Small intestine (tissue), 7 donors: ENCODE data around the gene NOL11. TPM values are rescaled to one million over a fixed set of nuclear protein-coding genes. Genes with fewer than 3 reads are reported as not detected.
"Not testable (repeated sequence)": the region's sequence is repeated elsewhere in the genome, so short reads cannot be mapped to it uniquely, and the experiment has no call there.

Experiments
- DNase-seq, 2 donors: peaks; one replicate each; pipeline versions ENCODE4 v3.0.0 to v3.0.0-alpha.2; 2013
- FAIRE-seq: peaks from 2 replicates; lab custom pipeline; 2012; peaks lifted over from hg19 to GRCh38; lab: Jason Lieb, UNC
- H3K27ac ChIP-seq, 3 donors: one replicate each; pipeline ENCODE4 v1.5.1; 2013; ENCODE audit warnings: low read length in 2 of 3, mild to moderate bottlenecking in 2 of 3, control low read depth in 1 of 3, inconsistent platforms in 1 of 3, low read depth in 1 of 3, moderate library complexity in 1 of 3
- H3K27me3 ChIP-seq, 3 donors: one replicate each; pipeline ENCODE4 v1.6.1; 2013; ENCODE audit warnings: low read length in 3 of 3, inconsistent platforms in 1 of 3; ENCODE audit not compliant: control insufficient read depth in 3 of 3, insufficient read depth in 3 of 3
- H3K36me3 ChIP-seq, 3 donors: one replicate each; pipeline ENCODE4 v1.6.1; 2013; ENCODE audit warnings: low read length in 3 of 3, inconsistent platforms in 1 of 3, low read depth in 1 of 3, mild to moderate bottlenecking in 1 of 3, moderate library complexity in 1 of 3; ENCODE audit not compliant: control insufficient read depth in 3 of 3, insufficient read depth in 2 of 3
- H3K4me1 ChIP-seq, 3 donors: one replicate each; pipeline ENCODE4 v1.6.1; 2013; ENCODE audit warnings: low read length in 2 of 3, inconsistent platforms in 1 of 3, low read depth in 1 of 3, mild to moderate bottlenecking in 1 of 3, moderate library complexity in 1 of 3; ENCODE audit not compliant: control insufficient read depth in 3 of 3, insufficient read depth in 2 of 3
- H3K4me3 ChIP-seq, 3 donors: one replicate each; pipeline ENCODE4 v1.5.1; 2013; ENCODE audit warnings: low read length in 3 of 3, control low read depth in 1 of 3, inconsistent platforms in 1 of 3, low read depth in 1 of 3, mild to moderate bottlenecking in 1 of 3, moderate library complexity in 1 of 3
- H3K9me3 ChIP-seq, 2 donors: one replicate each; pipeline ENCODE4 v1.6.1; 2013; ENCODE audit warnings: low read depth in 1 of 2, low read length in 1 of 2; ENCODE audit not compliant: control insufficient read depth in 2 of 2, insufficient read depth in 1 of 2
- WGBS, 3 donors: extraction: QIAGEN DNeasy Blood & Tissue Kit; methylation state at CpG; one replicate each; pipeline ENCODE4 v1.1.7; 2013; 5-methylcytosine and 5-hydroxymethylcytosine counted together
- polyA plus RNA-seq, 4 donors: library from polyadenylated mRNA; stranded (reverse) in 3 of 4; unstranded in 1 of 4; fragments of 200-250 nt in 3 of 4; fragments of 120-200 nt in 1 of 4; gene quantifications; one replicate each; pipeline versions ENCODE4 v1.2.1 to v1.2.3, GENCODE V29; 2013
- donor health status: healthy with polysubstance abuse.
- donor health status: control.
- donor health status: control.
- donor health status: Bipolar disorder and iron deficiency.
- donor health status: healthy.

Gene NOL11
- polyA plus RNA-seq, 4 donors = 21.7 to 46.5 (median 24.7) TPM

DNA sequence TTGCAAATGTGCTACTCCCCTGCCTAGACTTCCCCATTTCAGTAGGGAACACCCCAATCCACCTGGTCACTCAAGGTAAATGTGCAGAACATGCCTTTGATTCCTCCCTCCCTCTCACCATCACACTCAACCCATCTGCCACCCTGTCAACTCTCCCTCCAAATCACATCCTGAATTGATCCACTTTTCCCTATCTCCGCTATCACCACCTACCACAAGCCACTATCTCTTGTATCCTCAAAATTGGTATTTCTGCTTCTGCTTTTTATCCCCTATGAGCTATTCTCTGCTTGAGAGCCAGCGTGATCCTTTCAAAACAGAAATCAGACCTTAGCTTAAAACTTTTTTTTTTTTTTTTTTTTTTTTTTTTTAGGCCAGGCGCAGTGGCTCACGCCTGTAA, 5.4 kb upstream of the NOL11 start:
- no peak overlapping the region for H3K27ac ChIP-seq
- no peaks in the 10 kb centered on the region for H3K36me3 ChIP-seq
- no peaks in the 10 kb centered on the region for H3K27me3 ChIP-seq
- H3K9me3 ChIP-seq = no peaks in the 10 kb centered on the region
- no peaks in the 10 kb centered on the region for H3K4me1 ChIP-seq
- DNase-seq (no peak), FAIRE-seq (no peak)
- WGBS, 3 donors = 90 to 98% (median 97%) methylated on average over 4 of the region's 4 CpGs
- H3K4me3 ChIP-seq = no peak overlapping the region

DNA sequence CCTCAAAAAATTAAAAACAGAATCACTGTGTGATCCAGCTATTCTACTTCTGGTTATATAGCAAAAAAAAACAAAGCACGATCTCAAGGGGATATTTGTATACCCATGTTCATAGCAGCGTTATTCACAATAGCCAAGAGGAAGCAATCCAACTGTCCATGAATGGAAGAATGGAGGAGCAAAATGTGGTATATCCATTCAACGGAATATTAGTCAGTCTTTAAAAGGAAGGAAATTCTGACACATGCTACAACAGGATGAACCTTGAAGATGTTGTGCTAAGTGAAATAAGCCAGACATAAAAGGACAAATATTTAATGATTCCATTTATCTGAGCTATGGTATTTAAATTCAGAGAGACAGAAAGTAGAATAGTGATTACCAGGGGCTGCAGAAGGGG, 4.6 kb upstream of the NOL11 start:
- H3K36me3 ChIP-seq = no peaks in the 10 kb centered on the region
- H3K27ac ChIP-seq = no peak overlapping the region
- H3K9me3 ChIP-seq = no peaks in the 10 kb centered on the region
- H3K4me3 ChIP-seq = no peak overlapping the region
- no peak for FAIRE-seq
- H3K4me1 ChIP-seq = no peaks in the 10 kb centered on the region
- DNase-seq = no peak
- no peaks in the 10 kb centered on the region for H3K27me3 ChIP-seq
- 94 to 95% (median 94%) methylated on average over 3 of the region's 3 CpGs for WGBS, 3 donors

DNA sequence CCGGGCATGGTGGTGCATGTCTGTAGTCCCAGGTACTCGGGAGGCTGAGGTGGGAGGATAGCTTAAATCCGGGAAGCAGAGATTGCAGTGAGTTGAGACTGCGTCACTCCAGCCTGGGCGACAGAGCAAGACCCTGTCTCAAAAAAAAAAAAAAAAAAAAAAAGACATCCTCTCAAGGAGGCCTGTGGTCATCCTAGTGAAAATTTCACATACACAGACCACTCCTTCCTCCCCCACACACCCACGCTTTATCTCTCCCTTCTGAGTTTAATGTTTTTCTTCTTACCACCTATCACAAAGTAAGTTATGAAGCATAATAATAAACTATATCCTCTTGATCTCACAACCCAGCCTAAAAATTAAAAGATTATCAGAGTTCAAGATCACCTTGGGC, 1.3 kb upstream of the NOL11 start:
- Histone ChIP-seq H3K36me3 (peaks cover 3 to 5% (median 4%) of the 10 kb centered on the region in 3 donors), H3K27ac (no peak overlapping the region)

DNA sequence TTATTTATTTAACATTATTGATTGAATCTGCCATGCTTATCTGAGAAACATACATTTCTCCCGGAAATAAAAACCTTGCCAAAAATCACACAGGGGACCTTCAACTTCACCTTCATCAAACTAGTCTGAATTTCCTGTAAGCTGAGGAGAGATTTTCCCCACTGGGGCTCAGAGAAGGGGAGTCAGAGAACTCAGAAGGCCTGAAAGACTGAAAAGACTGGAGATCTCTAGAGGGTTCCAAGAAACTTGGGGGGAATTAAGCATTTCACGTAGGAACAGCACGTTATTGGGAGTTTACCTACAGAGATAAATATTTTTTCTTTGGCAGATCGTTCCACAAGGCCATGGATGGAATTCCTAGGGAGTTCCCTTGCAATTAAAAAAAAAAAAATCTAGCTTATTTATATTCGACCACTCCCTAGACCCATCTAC, 528 bp upstream of the NOL11 start:
- peak in 1 of 2 donors; percentile 33 for DNase-seq
- H3K4me3 ChIP-seq = peak overlapping the region in 2 of 3 donors; percentile 52 to 97
- H3K4me1 ChIP-seq = peaks cover 4 to 6% (median 5%) of the 10 kb centered on the region in 3 donors
- FAIRE-seq = no peak
- H3K9me3 ChIP-seq = no peaks in the 10 kb centered on the region
- H3K27me3 ChIP-seq = no peaks in the 10 kb centered on the region
- peaks cover 5 to 9% (median 9%) of the 10 kb centered on the region in 3 donors for H3K36me3 ChIP-seq
- 0 to 1% (median 1%) methylated on average over 5 of the region's 5 CpGs for WGBS, 3 donors
- peak overlapping the region; percentile 74 to 80 (median 77) for H3K27ac ChIP-seq

More for the DNA sequence above, 1.3 kb upstream of the NOL11 start:
- no peaks in the 10 kb centered on the region for H3K9me3 ChIP-seq
- DNase-seq = no peak
- no peak for FAIRE-seq
- no peaks in the 10 kb centered on the region for H3K27me3 ChIP-seq
- H3K4me1 ChIP-seq = peaks cover 4 to 6% (median 5%) of the 10 kb centered on the region in 3 donors
- H3K4me3 ChIP-seq = no peak overlapping the region
- whole genome bisulfite sequencing, 3 donors = 91 to 95% (median 94%) methylated on average over 6 of the region's 6 CpGs

DNA sequence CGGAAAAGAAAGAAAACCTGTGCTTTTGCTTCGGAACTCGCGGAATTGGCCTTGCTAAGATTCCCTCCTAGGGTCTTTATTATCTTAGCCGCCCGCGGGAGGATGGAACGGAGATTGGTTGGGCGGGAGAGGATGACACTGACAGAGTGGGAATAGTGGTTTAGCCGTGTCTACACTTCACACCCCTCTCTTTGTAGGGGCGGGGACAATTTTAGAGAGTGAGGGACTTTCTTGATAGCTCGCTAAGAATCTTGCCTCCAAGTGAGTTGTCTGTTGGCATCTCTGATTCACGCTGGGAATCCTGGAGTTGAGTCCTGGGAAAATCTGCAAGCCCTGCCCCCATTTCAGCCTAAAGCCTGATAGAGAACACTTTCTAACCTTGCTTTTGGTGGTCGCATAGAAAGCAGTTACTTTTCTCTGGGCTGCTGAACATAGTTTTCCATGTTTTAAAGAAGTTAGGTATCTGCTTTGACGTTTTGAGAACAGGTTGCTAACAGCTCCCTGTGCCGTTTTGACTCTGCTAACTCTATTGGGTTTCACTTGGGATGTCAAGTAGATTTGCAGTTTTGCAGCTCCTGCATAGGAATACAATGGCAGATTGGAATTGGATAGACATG, 697 bp downstream of the NOL11 start:
- Histone ChIP-seq H3K9me3 (no peaks in the 10 kb centered on the region), H3K4me3 (peak overlapping the region; percentile 70 to 97 (median 86)), H3K27me3 (no peaks in the 10 kb centered on the region), H3K36me3 (peaks cover 9 to 14% (median 10%) of the 10 kb centered on the region in 3 donors), H3K27ac (peak overlapping the region; percentile 73 to 93 (median 89)), H3K4me1 (peaks cover 4 to 6% (median 5%) of the 10 kb centered on the region in 3 donors)
- FAIRE-seq (no peak), DNase-seq (peak in 1 of 2 donors; percentile 16)
- 0 to 1% (median 1%) methylated on average over 16 of the region's 16 CpGs for WGBS, 3 donors

DNA sequence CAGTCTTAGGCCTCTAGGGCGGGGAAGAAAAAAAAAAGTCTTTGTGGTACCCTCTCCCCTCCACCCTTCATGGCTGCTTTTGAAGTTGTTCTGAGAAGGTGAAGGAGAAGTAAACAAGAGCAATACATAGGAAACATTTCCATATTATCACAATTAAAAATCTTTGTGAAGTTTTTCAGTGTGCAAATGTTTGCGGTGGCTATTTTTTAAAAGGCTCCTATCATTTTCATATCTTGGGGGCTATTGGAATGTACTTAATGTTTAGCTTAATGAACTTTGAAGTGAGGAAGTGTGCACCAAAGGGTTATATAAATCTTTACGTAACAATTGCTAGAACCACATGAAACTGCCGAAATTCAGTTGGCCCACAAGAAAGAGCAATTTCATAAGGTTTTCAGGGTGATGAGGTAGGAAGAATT, 7.6 kb downstream of the NOL11 start:
- WGBS, 3 donors = 83 to 92% (median 91%) methylated on average over 4 of the region's 4 CpGs
- no peaks in the 10 kb centered on the region for H3K27me3 ChIP-seq
- H3K4me1 ChIP-seq = peaks cover 0 to 4% (median 0%) of the 10 kb centered on the region in 3 donors
- no peak overlapping the region for H3K27ac ChIP-seq
- H3K9me3 ChIP-seq = peaks cover 0 to 4% of the 10 kb centered on the region in 2 donors
- peaks cover 23 to 56% (median 32%) of the 10 kb centered on the region in 3 donors for H3K36me3 ChIP-seq
- FAIRE-seq (no peak), DNase-seq (no peak)
- no peak overlapping the region for H3K4me3 ChIP-seq

DNA sequence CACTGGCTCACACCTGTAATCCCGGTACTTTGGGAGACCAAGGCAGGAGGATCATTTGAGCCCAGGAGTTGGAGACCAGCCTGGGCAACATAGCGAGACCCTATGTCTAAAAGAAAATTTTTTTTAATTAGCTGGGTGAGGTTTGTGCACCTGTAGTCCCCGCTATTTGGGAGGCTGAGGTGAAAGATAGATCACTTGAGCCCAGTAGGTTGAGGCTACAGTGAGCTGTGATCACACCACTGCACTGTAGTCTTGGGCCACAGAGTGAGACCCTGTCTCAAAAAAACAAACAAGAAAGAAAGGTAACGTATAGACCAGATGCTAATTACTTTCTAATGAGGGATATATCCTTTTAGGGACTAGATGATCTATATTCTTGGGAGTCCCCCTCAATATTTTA, 8.1 kb downstream of the NOL11 start:
- WGBS, 3 donors = 91 to 93% (median 92%) methylated on average over 4 of the region's 4 CpGs
- Histone ChIP-seq H3K27me3 (no peaks in the 10 kb centered on the region), H3K9me3 (peaks cover 0 to 4% of the 10 kb centered on the region in 2 donors), H3K36me3 (peaks cover 23 to 58% (median 32%) of the 10 kb centered on the region in 3 donors), H3K27ac (no peak overlapping the region), H3K4me3 (no peak overlapping the region), H3K4me1 (peaks cover 0 to 4% (median 0%) of the 10 kb centered on the region in 3 donors)
- no peak for DNase-seq
- FAIRE-seq = no peak

DNA sequence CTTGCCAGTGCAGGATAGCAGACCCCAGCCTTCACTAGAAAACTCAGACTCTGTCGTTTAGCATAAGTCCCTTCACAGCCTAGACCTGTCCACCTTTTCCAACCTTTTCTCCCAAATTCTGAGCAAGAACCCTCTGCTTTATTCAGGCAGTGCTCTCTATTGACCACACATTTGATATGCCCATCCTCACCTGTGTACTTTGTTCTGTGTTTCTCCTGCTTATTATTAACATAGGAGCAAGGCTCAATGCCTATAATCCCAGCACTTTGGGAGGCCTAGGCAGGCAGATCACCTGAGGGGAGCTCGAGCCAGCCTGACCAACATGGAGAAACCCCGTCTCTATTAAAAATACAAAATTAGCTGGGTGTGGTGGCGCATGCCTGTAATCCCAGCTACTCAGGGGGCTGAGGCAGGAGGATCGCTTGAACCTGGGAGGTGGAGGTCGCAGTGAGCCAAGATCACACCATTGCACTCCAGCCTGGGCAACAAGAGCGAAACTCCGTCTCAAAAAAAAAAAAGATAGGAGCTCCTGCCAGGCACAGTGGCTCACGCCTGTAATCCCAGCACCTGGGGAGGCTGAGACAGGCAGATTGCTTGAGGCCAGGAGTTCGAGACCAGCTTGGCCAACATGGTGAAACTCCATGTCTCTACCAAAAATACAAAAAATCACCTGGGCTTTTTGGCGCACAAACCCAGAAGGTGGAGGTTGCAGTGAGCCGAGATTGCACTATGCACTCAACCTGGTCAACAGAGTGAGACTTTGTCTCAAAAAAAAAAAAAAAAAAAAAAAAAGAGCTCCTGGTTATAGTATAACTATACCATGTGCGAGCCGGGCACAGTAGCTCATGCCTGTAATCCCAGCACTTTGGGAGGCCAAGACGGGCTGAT, 9.7 kb downstream of the NOL11 start:
- H3K27me3 ChIP-seq, H3K4me3 ChIP-seq, H3K4me1 ChIP-seq, FAIRE-seq, H3K9me3 ChIP-seq: not testable (repeated sequence)
- Histone ChIP-seq H3K36me3 (peaks cover 18 to 62% (median 26%) of the 10 kb centered on the region in 3 donors), H3K27ac (peak overlapping the region in 1 of 3 donors; percentile 84)
- 62 to 79% (median 73%) methylated on average over 15 of the region's 15 CpGs for WGBS, 3 donors
- peak; percentile 41 to 58 for DNase-seq
